Measurements from ENCODE around the gene IGF1R. TPM values are rescaled to one million over a fixed set of nuclear protein-coding genes. Genes with fewer than 3 reads are reported as not detected.

Gene IGF1R
- total and polyA plus RNA-seq, 2 of the 13 experiments (the other 11 are each of a cell fraction or from before 2014, with no cell fraction given), result 15.9 to 18.4 TPM

GRCh38 chr15:98795980-98796379, 147.6 kb downstream of the IGF1R start:
- intact Hi-C loops (cut with micrococcal nuclease; ENCODE audit: unreplicated experiment) (no loop called here), in situ Hi-C loops (cut with HindIII; ENCODE audit: extremely low pct_ligation_motif_present, low pct_unique_long_range_greater_than_20kb) (no loop called here)
- Histone ChIP-seq H3K36me3 (replicated peaks in 1 of 2; ENCODE audit: control insufficient read depth in 1 of 2, insufficient read depth in 2 of 2, low read length in 2 of 2) (no peaks in the 10 kb centered on the region), H3K9me3 (ENCODE audit: low read length) (no peaks in the 10 kb centered on the region), H3K27me3 (ENCODE audit: control insufficient read depth in 1 of 2, insufficient read depth in 2 of 2, low read length in 2 of 2) (no peaks in the 10 kb centered on the region), H3K9ac (ENCODE audit: insufficient read depth, low read depth, low read length) (no peak overlapping the region), H4K20me1 (ENCODE audit: insufficient read depth, low read length) (peaks cover 72% of the 10 kb centered on the region), H3K4me1 (ENCODE audit: insufficient read depth, low read length) (peaks cover 47% of the 10 kb centered on the region), H3K79me2 (ENCODE audit: insufficient read depth, low read length) (peaks cover 72% of the 10 kb centered on the region), H3K27ac (ENCODE audit: extremely low read length, insufficient read depth, low read length) (no peak overlapping the region), H2AFZ (ENCODE audit: low read length) (no peak overlapping the region), H3K4me3 (replicated peaks in 1 of 3; ENCODE audit: insufficient read depth in 1 of 3, low read depth in 2 of 3, low read length in 3 of 3) (no peak overlapping the region), H3K4me2 (ENCODE audit: low read depth, low read length) (no peak overlapping the region)
- TF ChIP-seq ZNF550 (CRISPR knock-in tag; IDR thresholded peaks at IDR 0.05; ENCODE audit: borderline replicate concordance) (no peak), ZNF275 (CRISPR knock-in tag; IDR thresholded peaks at IDR 0.05; ENCODE audit: borderline replicate concordance) (no peak), ZNF674 (CRISPR knock-in tag; IDR thresholded peaks at IDR 0.05; ENCODE audit: low read depth) (no peak), ZFY (CRISPR knock-in tag; IDR thresholded peaks at IDR 0.05) (no peak), ZNF557 (CRISPR knock-in tag; IDR thresholded peaks at IDR 0.05) (no peak)
- TF ChIP-seq, protein P1, sequence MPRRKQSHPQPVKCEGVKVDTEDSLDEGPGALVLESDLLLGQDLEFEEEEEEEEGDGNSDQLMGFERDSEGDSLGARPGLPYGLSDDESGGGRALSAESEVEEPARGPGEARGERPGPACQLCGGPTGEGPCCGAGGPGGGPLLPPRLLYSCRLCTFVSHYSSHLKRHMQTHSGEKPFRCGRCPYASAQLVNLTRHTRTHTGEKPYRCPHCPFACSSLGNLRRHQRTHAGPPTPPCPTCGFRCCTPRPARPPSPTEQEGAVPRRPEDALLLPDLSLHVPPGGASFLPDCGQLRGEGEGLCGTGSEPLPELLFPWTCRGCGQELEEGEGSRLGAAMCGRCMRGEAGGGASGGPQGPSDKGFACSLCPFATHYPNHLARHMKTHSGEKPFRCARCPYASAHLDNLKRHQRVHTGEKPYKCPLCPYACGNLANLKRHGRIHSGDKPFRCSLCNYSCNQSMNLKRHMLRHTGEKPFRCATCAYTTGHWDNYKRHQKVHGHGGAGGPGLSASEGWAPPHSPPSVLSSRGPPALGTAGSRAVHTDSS (CRISPR knock-in tag; conservative IDR thresholded peaks at IDR 0.05), result no peak
- DNase-seq (ENCODE audit: low spot score) (no peak), FAIRE-seq (no peak), ATAC-seq (no peak)
- CTCF ChIA-PET (ENCODE audit: low intra/inter-chr PET ratio, low total read pairs), result no interaction called here
- BruUV-seq (replicated peaks), result no TSS peak
- 98% methylated on average over 10 of the region's 10 CpGs for WGBS (ENCODE audit: low lambda C conversion rate)
- POLR2A ChIA-PET, result no interaction called here
